Stomach (tissue), 9 donors: ENCODE data around the gene XIRP1. TPM values are rescaled to one million over a fixed set of nuclear protein-coding genes. Genes with fewer than 3 reads are reported as not detected.

Experiments
- DNase-seq, 2 donors: peaks; one replicate each; pipeline versions ENCODE4 v3.0.0 to v3.0.0-alpha.2; 2013 to 2019
- H3K27ac ChIP-seq, 5 donors: fragments of 200-600 bp in 4 of 5; sonication (generic) in 4 of 5; one replicate each; pipeline ENCODE4 v1.5.1; 2013 to 2019; ENCODE audit warnings: mild to moderate bottlenecking in 1 of 5, moderate library complexity in 1 of 5
- H3K27me3 ChIP-seq, 3 donors: fragments of 200-600 bp; sonication (generic); one replicate each; pipeline ENCODE4 v1.5.1; 2017 to 2019; ENCODE audit warnings: mixed run types in 1 of 3
- H3K36me3 ChIP-seq, 4 donors: fragments of 200-600 bp; sonication (generic); 1 replicate in 3 of 4; 2 replicates in 1 of 4; pipeline ENCODE4 v1.5.1; 2016 to 2019
- H3K4me1 ChIP-seq, 4 donors: fragments of 200-600 bp; sonication (generic); one replicate each; pipeline ENCODE4 v1.5.1; 2016 to 2019
- H3K4me3 ChIP-seq, 4 donors: fragments of 200-600 bp; sonication (generic) in 3 of 4; one replicate each; pipeline ENCODE4 v1.5.1; 2016 to 2019; ENCODE audit warnings: mild to moderate bottlenecking in 1 of 4
- H3K9me3 ChIP-seq, 4 donors: fragments of 200-600 bp; sonication (generic); one replicate each; pipeline ENCODE4 v1.5.1; 2016 to 2019
- CTCF ChIP-seq, 7 experiments: fragments of 450-650 bp in 4 of 7; fragments of 200-600 bp in 3 of 7; sonication (generic) in 3 of 7; IDR thresholded peaks; one replicate each; pipeline ENCODE4 v1.5.1; 2016 to 2019; ENCODE audit warnings: antibody characterized with exemption in 7 of 7, control low read depth in 2 of 7, mild to moderate bottlenecking in 1 of 7
- EP300 ChIP-seq: sonication (generic); formaldehyde crosslinking; IDR thresholded peaks from one replicate; pipeline ENCODE4 v1.6.1; 2017; ENCODE audit warnings: antibody characterized with exemption
- POLR2A ChIP-seq, 4 donors: fragments of 450-650 bp; IDR thresholded peaks; one replicate each; pipeline ENCODE4 v1.6.1; 2016; ENCODE audit warnings: antibody characterized with exemption in 4 of 4, control low read depth in 2 of 4, mild to moderate bottlenecking in 1 of 4, moderate library complexity in 1 of 4
- POLR2AphosphoS5 ChIP-seq, 3 donors: sonication (generic); formaldehyde crosslinking; IDR thresholded peaks; one replicate each; pipeline ENCODE4 v1.6.1; 2016; ENCODE audit warnings: antibody characterized with exemption in 3 of 3
- WGBS, 5 donors: extraction: QIAGEN DNeasy Blood & Tissue Kit in 3 of 5; methylation state at CpG; one replicate each; pipeline versions ENCODE4 v1.1.5 to v1.1.7; 2013 to 2018; 5-methylcytosine and 5-hydroxymethylcytosine counted together
- intact Hi-C: fragments of 100-400 bp; cut with DNase I; formaldehyde crosslinking; loops from one replicate; pipeline ENCODE4 v1.15.1; 2023; ENCODE audit warnings: low total_unique reads
- polyA plus RNA-seq, 3 donors: library from polyadenylated mRNA; stranded (reverse); fragments of 200-250 nt; gene quantifications; one replicate each; pipeline ENCODE4 v1.2.3, GENCODE V29; 2013
- total RNA-seq, 5 donors: library from RNA; depleted of rRNA; stranded (reverse); fragments of >200 nt; gene quantifications; one replicate each; pipeline versions ENCODE4 v1.1.0 to v1.2.3, GENCODE V29; 2014 to 2016
- donor health status: healthy with polysubstance abuse.
- donor health status: Bipolar disorder and iron deficiency.
- donor health status: healthy.

Gene XIRP1
- total and polyA plus RNA-seq, 8 donors = under 0.01 to 1.1 (median 0.18) TPM; not detected in 3

DNA sequence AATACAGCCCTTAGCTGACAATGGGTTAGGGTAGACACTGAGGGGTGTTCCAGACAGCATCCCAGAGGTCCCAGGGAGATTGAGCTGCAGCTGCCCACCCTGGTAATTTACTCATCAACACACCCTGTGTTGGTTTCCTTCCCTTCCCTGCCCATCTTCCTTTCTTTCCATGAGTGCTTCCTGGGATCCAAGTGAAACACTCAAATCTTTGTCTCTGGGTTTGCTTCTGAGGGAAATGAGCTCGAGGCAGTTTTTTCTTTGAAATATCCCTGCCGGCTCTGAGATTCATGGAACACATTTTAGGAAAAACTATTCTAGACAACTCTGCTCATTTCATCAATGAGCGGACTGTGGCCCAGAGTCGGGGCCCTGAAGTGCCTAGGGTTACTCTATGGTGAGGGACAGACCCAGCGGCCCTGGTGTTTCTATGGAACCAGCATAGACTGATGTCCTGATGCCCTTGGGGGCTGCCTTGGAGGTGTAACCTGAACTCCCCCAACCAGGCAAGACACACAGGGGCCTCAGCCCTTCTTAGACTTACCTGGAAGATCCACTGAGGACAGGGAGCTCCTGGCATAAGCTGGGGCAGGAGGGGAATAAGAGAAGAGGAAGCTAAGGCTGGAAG, 24.1 kb downstream of the XIRP1 start:
- peak overlapping the region in 1 of 5 donors; percentile 60 for H3K27ac ChIP-seq
- H3K36me3 ChIP-seq = no peaks in the 10 kb centered on the region
- no peaks in the 10 kb centered on the region for H3K27me3 ChIP-seq
- peaks cover 0 to 13% (median 3%) of the 10 kb centered on the region in 4 donors for H3K4me1 ChIP-seq
- no peaks in the 10 kb centered on the region for H3K9me3 ChIP-seq
- H3K4me3 ChIP-seq = no peak overlapping the region
- intact Hi-C loops = no loop called here
- 85 to 97% (median 87%) methylated on average over 5 of the region's 5 CpGs for WGBS, 5 donors
- DNase-seq = no peak
- no peak for TF ChIP-seq POLR2AphosphoS5 (IDR thresholded peaks at IDR 0.05)
- no peak for TF ChIP-seq CTCF (IDR thresholded peaks at IDR 0.05)
- no peak for TF ChIP-seq EP300
- TF ChIP-seq POLR2A (IDR thresholded peaks at IDR 0.05) = no peak

DNA sequence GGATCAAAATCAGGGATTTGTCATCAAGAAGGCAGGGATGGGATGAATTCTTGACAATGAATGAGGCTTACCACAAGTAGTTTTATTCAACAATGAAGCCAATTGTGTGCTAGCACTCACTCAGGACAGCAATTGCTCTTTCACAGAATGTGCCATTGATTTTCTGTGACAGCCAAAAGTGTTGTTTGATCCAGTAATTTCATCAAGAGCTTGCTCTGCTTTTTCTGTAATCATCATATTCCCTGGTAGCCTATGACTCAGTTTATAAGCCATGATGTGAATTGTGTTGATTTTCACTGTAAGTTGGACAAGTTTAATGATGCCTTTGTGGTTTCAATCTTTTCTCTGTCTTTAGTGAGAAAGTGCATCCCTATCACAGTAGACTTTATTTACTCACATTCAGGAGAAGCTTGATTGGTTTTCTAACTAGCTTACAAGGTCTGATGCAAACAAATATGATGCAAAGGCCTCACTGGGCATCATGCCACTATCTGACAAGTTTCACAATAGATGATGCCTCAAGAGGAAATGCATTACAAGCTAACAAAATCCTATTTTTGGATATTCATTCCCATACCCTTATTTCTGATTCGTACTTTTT, 25.4 kb downstream of the XIRP1 start:
- Histone ChIP-seq H3K4me3 (no peak overlapping the region), H3K27ac (peak overlapping the region in 2 of 5 donors; percentile 45 to 60), H3K9me3 (no peaks in the 10 kb centered on the region), H3K4me1 (peaks cover 0 to 13% (median 3%) of the 10 kb centered on the region in 4 donors), H3K27me3 (no peaks in the 10 kb centered on the region), H3K36me3 (no peaks in the 10 kb centered on the region)
- intact Hi-C loops = no loop called here
- TF ChIP-seq POLR2AphosphoS5 (IDR thresholded peaks at IDR 0.05) (peak in 2 of 3 donors; percentile 37 to 38), CTCF (IDR thresholded peaks at IDR 0.05) (no peak), EP300 (no peak)
- WGBS, 5 donors = 46 to 80% (median 64%) methylated on average over 1 of the region's 1 CpG
- DNase-seq = peak; percentile 52 to 69

DNA sequence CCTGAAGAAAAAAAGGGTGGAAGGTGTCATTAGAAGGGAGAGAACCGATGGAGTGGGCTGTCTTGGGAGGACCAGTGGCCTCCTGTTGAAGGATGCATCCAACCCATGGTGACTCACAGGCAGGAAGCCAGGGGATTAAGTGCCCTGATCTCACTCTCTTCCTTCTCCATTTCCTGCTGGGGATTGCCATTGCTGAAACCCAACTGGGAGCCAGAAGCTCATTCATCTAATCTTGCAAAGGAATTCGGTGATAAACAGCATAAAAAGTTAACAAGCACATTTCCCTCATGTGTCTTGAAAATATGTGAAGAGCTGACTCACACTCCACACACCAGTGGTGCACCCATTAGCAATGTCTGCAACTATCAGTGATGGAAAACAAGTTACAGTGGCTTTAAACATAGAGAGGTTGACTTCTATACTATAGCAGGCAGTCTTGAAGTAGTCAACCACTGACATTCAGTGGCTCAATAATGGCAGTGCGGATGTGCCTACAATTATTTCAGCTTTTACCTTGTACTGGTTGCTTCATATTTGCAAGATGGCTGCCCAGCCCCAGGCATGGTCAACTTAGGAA, 26.2 kb downstream of the XIRP1 start:
- Histone ChIP-seq H3K27ac (peak overlapping the region in 2 of 5 donors; percentile 45 to 60), H3K4me3 (no peak overlapping the region), H3K36me3 (no peaks in the 10 kb centered on the region), H3K4me1 (peaks cover 0 to 13% (median 3%) of the 10 kb centered on the region in 4 donors), H3K27me3 (no peaks in the 10 kb centered on the region), H3K9me3 (no peaks in the 10 kb centered on the region)
- WGBS, 5 donors = 62 to 70% (median 66%) methylated on average over 3 of the region's 3 CpGs
- TF ChIP-seq POLR2A (IDR thresholded peaks at IDR 0.05) = no peak
- TF ChIP-seq POLR2AphosphoS5 (IDR thresholded peaks at IDR 0.05) = peak in 1 of 3 donors; percentile 45
- peak in 1 of 7 experiments; percentile 10 for TF ChIP-seq CTCF (IDR thresholded peaks at IDR 0.05)
- no peak for TF ChIP-seq EP300
- peak in 1 of 2 donors; percentile 54 for DNase-seq
- intact Hi-C loops = no loop called here

- peak overlapping the region in 1 of 5 donors; percentile 60 for H3K27ac ChIP-seq
- no peak for TF ChIP-seq EP300
- TF ChIP-seq POLR2A (IDR thresholded peaks at IDR 0.05) = no peak
- TF ChIP-seq CTCF (IDR thresholded peaks at IDR 0.05) = no peak
- TF ChIP-seq POLR2AphosphoS5 (IDR thresholded peaks at IDR 0.05) = no peak
- H3K36me3 ChIP-seq = no peaks in the 10 kb centered on the region
- H3K9me3 ChIP-seq = no peaks in the 10 kb centered on the region
- peak in 1 of 2 donors; percentile 28 for DNase-seq
- no peak overlapping the region for H3K4me3 ChIP-seq
- 39 to 80% (median 70%) methylated on average over 1 of the region's 1 CpG for WGBS, 5 donors
- H3K27me3 ChIP-seq = no peaks in the 10 kb centered on the region
- intact Hi-C loops = no loop called here
- H3K4me1 ChIP-seq = peaks cover 0 to 13% (median 3%) of the 10 kb centered on the region in 4 donors
Observed at GRCh38 chr3:39165518-39165917, 26.9 kb downstream of the XIRP1 start.
